GM12892 (cell line): ENCODE results near the gene SLC26A6.

Experiments used
- DNase-seq: peaks from one replicate; pipeline ENCODE4 v3.0.0; 2011; ENCODE audit not compliant: insufficient read length
- FAIRE-seq: peaks from 2 replicates; lab custom pipeline; 2011; peaks lifted over from hg19 to GRCh38; lab: Jason Lieb, UNC
- POLR2A ChIP-seq: IDR thresholded peaks from 2 replicates; pipeline ENCODE4 v1.6.1; 2011; ENCODE audit warnings: low read depth, low read length, control low read depth
- POLR2AphosphoS5 ChIP-seq: IDR thresholded peaks from 2 replicates; pipeline ENCODE4 v1.6.1; 2011; ENCODE audit warnings: low read depth, low read length, control low read depth
- TAF1 ChIP-seq: IDR thresholded peaks from 2 replicates; pipeline ENCODE4 v1.6.1; 2011; ENCODE audit warnings: low read depth, mild to moderate bottlenecking, control low read depth, low read length, borderline replicate concordance

Gene SLC26A6

GRCh38 chr3:48644898-48645760 lies 9.9 kb upstream of the SLC26A6 start:
- no peak for DNase-seq
- no peak for TF ChIP-seq POLR2A
- no peak for TF ChIP-seq TAF1
- TF ChIP-seq POLR2AphosphoS5, result no peak
- FAIRE-seq, result no peak

DNA sequence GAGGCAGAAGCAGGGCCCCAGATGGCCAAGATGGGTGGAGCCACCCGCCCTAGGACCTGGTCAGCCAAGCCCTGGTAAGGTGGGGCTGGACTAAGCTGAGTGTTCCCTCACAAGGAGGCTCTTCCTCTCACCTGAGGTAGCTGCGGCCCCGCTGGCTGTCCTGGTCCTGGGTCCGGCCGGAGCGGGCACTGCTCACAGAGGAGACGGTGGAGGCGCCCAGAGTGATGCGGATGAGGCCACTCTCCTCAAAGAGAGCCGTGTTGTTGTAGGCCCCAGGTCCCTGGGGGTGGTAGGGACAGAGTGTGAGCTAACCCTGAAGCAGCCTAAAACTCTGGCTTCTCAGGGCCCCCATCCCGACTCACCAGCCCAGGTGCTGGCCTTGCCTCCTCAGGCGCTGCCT lies 7.3 kb upstream of the SLC26A6 start:
- FAIRE-seq, result no peak
- TF ChIP-seq TAF1 (no peak), POLR2A (no peak), POLR2AphosphoS5 (no peak)
- no peak for DNase-seq

- DNase-seq, result no peak
- FAIRE-seq, result no peak
- TF ChIP-seq POLR2A (no peak), TAF1 (no peak), POLR2AphosphoS5 (no peak)
These were observed 6.1 kb upstream of the SLC26A6 start for GRCh38 chr3:48641396-48641795.

DNA sequence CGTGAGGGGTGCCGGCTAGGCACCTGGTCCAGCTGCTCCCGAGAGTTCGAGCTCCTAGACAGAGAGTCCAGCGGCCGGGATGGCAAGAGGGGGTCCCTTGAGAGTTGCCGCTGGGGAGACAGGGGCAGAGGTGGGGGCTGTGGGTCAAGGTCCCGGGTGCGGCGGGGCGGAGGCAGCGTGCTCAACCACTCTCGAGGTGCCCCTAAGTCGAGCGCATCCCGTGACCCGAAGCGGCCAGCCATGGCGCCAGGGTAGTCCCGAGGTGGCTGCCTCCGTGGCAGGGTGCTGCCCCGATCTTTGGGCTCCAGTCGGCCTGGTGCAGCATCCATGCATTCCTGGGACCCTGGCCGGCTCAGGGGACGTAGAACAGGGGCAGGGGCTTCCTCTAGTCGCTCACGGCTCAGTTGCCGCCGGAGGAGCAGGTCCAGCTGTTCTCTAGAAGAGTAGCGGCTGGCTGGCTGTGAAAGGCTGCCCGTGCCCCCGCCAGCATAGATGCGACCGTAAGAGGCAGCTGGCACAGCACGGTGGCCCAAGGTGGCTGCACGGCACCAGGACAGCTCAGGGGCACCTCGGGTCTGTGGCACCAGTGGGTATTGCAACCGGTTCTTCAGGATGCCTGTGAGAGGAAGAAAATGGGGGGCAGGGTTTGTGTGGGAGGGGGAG lies 4.8 kb upstream of the SLC26A6 start:
- TF ChIP-seq POLR2AphosphoS5 (no peak), TAF1 (no peak), POLR2A (no peak)
- FAIRE-seq (no peak), DNase-seq (no peak)

DNA sequence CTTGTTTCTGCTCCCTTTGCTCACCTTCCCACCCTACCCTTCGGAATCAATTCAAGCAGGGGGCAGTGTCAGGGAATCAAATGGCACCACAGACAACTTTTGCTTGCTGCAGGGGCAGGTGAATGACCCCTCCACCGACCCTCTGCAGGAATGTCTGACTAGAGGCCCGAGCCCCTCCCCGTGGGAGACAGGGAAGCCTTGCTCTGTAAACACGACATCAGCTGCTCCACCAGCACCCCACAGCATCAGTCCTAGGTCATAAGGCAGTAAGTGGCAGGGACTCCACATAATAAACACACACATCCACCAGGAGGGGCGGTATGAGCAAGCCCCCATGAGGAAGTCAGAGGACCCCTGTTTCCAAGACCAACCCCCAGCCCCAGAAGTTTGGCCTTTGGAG lies 2.0 kb upstream of the SLC26A6 start:
- no peak for TF ChIP-seq POLR2AphosphoS5
- no peak for TF ChIP-seq TAF1
- TF ChIP-seq POLR2A, result no peak
- FAIRE-seq (no peak), DNase-seq (no peak)

DNA sequence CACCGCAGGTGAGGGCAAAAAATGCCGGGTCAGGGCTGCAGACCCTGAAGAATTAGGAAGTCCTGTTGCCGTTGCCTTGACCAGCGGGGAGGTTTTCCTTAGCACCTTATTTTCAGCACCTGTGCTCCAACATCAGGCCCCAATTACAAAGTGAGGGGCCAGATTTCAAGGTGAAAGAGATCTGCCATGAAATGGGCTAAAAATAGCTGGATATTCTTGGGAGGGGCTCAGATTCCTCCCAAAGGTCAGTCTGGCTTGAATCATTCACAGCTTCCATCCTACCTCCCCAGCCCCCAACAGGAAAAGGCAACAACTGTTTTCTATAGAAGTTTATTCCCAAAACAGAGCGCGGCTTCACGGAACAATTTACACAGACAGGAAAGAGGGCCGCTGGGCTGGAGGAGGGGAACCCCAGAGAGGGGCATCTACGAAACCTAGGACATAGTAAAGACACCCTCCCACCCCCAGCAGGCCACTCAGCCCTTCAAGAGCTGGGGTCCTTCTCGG lies 941 bp upstream of the SLC26A6 start:
- FAIRE-seq (peak; percentile 30), DNase-seq (no peak)
- TF ChIP-seq POLR2A, result no peak
- TF ChIP-seq POLR2AphosphoS5, result no peak
- TF ChIP-seq TAF1, result no peak

- TF ChIP-seq TAF1 (no peak), POLR2AphosphoS5 (no peak), POLR2A (no peak)
- peak; percentile 77 for DNase-seq
- peak; percentile 9 for FAIRE-seq
These were observed 520 bp downstream of the SLC26A6 start for GRCh38 chr3:48634661-48635221.

DNA sequence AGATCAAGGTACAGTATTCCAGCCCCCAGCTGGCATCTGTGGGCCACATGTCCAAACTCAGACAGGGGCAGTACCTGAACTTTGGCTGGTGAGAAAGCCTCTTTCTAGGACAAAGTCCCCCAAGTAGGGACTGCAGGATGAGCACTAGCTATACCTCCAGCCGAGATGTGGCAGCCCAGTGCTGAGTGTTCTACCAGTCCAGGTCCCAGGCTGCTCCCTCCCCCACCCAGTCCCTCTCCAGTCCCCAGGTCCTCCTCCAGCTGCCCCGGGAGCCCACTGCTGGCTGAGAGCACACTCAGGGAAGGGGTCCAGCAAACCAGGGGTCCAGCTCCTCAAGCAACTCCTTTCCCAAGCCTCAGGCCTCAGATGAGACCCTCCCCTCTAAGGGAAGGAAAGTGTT lies 1.5 kb downstream of the SLC26A6 start:
- DNase-seq (no peak), FAIRE-seq (no peak)
- no peak for TF ChIP-seq POLR2A
- no peak for TF ChIP-seq TAF1
- TF ChIP-seq POLR2AphosphoS5, result no peak

DNA sequence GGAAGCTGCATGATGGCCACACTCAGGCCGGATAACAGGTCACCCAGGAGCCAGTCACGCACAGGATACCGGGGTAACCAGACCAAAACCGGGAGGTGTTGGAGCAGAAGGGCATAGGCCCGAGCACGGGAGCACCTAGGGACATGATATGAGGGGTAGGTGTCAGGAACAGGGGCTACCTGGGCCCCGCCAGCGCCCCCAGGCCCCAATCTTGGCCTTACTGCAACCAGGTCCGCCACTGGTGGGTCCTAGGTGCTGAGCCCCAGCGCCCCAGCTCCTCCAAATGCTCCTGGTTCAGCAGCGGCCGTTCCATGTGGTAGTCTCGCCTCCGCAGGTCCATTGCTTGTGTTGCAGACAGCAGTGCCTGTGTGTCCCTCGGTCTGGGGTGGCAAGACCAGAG lies 2.0 kb downstream of the SLC26A6 start:
- FAIRE-seq, result no peak
- DNase-seq, result no peak
- TF ChIP-seq TAF1 (no peak), POLR2A (no peak), POLR2AphosphoS5 (no peak)

- FAIRE-seq, result no peak
- no peak for DNase-seq
- TF ChIP-seq POLR2A (no peak), POLR2AphosphoS5 (no peak), TAF1 (no peak)
These were observed 3.5 kb downstream of the SLC26A6 start for GRCh38 chr3:48631516-48632448.
